GM18505 (cell line): ENCODE measurements around the gene LRP10.

ENCODE experiments used
- ATAC-seq: cut with Tn5 transposase; IDR thresholded peaks from one replicate; pipeline ENCODE4 v1.9.1; 2021; ENCODE audit not compliant: unreplicated experiment
- POLR2A ChIP-seq: IDR thresholded peaks from 4 replicates; pipeline ENCODE4 v1.6.1; 2011; ENCODE audit warnings: borderline replicate concordance; ENCODE audit not compliant: insufficient read depth, insufficient read length; ENCODE audit errors: extremely low read depth

Gene LRP10

DNA sequence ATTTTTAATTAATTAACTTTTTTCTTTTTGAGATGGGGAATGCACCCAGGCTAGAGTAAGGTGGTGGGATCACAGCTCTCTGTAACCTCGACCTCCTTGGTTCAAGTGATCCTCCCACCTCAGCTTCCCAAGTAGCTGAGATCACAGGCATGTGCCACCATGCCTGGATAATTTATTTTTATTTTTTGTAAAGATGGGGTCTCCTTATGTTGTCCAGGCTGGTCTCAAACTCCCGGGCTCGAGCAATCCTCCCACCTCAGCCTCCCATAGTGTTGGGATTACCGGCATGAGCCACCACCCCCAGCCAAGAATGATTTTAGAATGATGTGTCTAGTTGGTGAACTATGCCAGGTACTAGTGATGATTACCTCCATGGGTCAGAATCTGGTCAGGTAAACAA is 6.6 kb upstream of the LRP10 start:
- TF ChIP-seq POLR2A, result no peak
- ATAC-seq, result no peak

DNA sequence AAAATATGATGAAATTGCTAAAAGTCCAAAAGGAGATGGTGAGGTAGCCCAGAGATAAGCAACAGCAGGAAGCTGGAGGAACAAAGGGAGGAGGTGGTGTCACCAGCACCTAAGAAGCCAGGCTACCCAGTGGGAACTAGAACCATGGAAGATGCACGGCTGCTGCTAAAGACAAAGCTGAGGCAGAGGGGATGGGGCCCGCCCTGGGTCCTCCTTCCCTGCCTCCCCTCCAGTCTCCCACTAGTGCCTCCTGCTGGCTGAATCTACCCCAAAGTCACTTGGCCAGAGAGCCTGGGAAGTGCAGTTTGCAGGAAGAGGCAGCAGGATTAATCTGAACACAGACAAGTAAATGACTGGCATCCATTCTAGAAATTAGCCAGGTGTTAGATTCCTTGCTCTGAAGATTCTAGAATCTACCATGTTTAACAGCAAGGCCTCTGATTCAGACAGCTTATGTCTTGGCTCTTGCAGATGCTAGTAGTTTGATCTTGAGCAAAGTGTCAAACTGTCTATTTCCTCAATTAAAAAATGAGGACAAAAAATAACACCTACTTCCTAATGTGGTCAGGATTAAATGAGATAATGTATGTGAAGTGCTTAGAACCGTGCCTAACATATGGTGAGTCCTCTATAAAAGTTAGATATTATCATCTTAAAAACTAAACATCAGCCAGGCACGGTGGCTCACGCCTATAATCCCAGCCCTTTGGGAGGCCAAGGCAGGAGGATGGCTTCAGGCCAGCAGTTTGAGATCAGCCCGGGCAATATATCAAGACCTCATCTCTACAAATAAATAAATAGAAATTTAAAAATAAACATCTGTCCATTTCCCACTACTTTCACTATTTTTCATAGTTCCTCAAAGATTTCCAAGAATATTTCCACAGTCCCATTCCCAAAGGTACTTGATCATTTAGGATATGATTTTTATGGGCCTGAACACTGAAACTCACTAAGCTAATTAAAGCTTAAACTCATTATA is 5.8 kb upstream of the LRP10 start:
- ATAC-seq, result no peak

DNA sequence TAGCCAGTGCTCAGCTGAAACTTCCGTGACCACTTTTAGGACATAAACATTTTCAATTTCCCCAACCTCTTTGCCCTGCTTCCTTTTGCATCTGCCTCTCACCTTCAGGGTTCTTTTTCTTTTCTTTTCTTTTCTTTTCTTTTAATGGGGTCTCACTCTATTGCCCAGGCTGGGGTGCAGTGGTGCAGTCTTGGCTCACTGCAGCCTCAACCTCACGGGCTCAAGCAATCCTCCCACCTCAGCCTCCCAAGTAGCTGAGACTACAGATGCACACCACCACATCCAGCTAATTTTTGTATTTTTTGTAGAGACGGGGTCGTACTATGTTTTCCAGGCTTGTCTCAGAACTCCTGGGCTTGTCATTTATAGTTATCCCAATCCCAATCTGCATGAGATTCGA is 4.7 kb upstream of the LRP10 start:
- TF ChIP-seq POLR2A, result no peak
- ATAC-seq, result no peak

More for the DNA sequence above, 5.8 kb upstream of the LRP10 start:
- TF ChIP-seq POLR2A, result no peak

DNA sequence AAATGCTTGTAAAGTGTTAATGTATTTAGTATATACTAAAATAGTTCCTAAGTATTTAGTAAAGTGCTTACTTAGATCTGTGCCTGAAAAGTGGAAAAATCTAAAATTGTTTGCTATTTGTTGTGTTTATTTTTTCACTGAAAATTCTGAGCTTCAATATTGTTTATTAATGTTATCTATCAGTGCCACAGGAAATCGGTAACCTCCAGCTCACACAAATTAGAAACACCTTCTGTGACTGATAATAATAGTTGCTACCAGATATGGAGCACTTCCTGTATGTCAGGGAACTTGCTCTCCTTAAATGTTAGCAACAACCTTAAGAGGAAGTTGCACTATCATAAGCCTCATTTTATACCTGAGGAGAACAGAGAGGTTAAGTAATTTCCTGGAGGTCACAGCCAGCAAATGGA is 723 bp upstream of the LRP10 start:
- ATAC-seq, result peak; percentile 25
- TF ChIP-seq POLR2A, result no peak

DNA sequence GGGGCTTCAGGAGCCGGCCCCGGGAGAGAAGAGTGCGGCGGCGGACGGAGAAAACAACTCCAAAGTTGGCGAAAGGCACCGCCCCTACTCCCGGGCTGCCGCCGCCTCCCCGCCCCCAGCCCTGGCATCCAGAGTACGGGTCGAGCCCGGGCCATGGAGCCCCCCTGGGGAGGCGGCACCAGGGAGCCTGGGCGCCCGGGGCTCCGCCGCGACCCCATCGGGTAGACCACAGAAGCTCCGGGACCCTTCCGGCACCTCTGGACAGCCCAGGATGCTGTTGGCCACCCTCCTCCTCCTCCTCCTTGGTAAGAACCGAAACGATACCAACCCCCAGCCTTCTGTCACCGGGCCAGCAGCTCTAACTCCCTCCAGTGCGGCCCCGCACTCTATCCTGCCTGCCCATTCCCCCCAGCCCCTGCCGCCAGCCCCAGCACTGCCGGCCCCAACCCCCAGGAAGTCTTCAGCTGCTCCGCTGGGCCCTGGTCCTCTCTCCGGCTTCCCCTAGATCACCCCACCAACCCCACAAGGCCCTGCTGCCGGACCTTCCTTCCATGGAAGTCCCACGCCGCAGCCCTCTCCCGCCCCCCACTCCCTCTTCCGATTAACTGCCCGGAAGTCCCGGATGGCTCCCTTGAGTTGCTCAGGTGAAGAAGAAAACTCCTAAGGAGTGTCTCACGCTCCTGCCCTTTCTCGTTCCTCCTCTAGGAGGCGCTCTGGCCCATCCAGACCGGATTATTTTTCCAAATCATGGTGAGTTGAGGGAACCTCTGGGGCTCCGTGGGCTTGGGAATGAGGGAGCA is 693 bp downstream of the LRP10 start:
- ATAC-seq, result peak; percentile 11
- no peak for TF ChIP-seq POLR2A

DNA sequence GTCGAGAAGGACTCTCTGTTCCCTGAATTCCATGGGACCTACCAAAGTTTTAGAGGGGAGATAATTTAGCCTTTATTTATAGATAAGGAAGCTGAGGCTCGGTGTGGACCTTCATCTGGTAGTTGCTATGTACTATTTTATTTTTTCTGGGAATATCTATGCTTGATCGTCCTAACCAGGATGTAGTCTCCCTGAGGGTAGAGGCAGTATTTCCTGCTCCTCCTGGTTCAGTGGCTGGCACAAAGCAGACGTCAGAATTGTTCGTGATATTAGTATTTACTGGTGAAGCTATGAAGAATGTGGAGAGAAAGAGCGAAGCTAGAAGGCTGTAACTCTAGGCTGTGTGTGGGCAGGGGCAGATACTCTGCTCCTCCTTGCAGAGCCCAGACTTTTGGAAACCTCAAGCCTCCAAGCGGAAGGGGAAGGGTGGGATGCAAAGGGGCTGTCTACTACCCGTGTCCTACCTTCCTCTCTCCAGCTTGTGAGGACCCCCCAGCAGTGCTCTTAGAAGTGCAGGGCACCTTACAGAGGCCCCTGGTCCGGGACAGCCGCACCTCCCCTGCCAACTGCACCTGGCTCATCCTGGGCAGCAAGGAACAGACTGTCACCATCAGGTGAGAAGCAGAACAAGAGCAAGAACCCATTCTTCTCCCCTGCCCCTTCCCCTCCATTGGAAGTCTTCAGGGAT is 1.4 kb downstream of the LRP10 start:
- no peak for TF ChIP-seq POLR2A
- no peak for ATAC-seq

DNA sequence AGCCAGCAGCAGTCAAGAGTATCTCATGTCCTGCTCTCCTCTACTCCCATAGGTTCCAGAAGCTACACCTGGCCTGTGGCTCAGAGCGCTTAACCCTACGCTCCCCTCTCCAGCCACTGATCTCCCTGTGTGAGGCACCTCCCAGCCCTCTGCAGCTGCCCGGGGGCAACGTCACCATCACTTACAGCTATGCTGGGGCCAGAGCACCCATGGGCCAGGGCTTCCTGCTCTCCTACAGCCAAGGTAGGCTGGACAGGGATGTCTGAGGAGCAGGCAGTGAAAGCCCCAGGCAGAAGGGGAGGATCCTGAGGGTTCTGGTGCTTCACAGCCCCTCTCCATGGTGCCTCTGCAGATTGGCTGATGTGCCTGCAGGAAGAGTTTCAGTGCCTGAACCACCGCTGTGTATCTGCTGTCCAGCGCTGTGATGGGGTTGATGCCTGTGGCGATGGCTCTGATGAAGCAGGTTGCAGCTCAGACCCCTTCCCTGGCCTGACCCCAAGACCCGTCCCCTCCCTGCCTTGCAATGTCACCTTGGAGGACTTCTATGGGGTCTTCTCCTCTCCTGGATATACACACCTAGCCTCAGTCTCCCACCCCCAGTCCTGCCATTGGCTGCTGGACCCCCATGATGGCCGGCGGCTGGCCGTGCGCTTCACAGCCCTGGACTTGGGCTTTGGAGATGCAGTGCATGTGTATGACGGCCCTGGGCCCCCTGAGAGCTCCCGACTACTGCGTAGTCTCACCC is 3.6 kb downstream of the LRP10 start:
- no peak for ATAC-seq
- TF ChIP-seq POLR2A, result peak; percentile 7

DNA sequence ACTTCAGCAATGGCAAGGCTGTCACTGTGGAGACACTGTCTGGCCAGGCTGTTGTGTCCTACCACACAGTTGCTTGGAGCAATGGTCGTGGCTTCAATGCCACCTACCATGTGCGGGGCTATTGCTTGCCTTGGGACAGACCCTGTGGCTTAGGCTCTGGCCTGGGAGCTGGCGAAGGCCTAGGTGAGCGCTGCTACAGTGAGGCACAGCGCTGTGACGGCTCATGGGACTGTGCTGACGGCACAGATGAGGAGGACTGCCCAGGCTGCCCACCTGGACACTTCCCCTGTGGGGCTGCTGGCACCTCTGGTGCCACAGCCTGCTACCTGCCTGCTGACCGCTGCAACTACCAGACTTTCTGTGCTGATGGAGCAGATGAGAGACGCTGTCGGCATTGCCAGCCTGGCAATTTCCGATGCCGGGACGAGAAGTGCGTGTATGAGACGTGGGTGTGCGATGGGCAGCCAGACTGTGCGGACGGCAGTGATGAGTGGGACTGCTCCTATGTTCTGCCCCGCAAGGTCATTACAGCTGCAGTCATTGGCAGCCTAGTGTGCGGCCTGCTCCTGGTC is 4.3 kb downstream of the LRP10 start:
- peak; percentile 2 for TF ChIP-seq POLR2A
- ATAC-seq, result no peak

DNA sequence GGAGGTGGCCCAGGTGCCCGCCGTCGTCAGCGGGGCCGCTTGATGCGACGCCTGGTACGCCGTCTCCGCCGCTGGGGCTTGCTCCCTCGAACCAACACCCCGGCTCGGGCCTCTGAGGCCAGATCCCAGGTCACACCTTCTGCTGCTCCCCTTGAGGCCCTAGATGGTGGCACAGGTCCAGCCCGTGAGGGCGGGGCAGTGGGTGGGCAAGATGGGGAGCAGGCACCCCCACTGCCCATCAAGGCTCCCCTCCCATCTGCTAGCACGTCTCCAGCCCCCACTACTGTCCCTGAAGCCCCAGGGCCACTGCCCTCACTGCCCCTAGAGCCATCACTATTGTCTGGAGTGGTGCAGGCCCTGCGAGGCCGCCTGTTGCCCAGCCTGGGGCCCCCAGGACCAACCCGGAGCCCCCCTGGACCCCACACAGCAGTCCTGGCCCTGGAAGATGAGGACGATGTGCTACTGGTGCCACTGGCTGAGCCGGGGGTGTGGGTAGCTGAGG is 5.5 kb downstream of the LRP10 start:
- TF ChIP-seq POLR2A, result no peak
- ATAC-seq, result no peak

DNA sequence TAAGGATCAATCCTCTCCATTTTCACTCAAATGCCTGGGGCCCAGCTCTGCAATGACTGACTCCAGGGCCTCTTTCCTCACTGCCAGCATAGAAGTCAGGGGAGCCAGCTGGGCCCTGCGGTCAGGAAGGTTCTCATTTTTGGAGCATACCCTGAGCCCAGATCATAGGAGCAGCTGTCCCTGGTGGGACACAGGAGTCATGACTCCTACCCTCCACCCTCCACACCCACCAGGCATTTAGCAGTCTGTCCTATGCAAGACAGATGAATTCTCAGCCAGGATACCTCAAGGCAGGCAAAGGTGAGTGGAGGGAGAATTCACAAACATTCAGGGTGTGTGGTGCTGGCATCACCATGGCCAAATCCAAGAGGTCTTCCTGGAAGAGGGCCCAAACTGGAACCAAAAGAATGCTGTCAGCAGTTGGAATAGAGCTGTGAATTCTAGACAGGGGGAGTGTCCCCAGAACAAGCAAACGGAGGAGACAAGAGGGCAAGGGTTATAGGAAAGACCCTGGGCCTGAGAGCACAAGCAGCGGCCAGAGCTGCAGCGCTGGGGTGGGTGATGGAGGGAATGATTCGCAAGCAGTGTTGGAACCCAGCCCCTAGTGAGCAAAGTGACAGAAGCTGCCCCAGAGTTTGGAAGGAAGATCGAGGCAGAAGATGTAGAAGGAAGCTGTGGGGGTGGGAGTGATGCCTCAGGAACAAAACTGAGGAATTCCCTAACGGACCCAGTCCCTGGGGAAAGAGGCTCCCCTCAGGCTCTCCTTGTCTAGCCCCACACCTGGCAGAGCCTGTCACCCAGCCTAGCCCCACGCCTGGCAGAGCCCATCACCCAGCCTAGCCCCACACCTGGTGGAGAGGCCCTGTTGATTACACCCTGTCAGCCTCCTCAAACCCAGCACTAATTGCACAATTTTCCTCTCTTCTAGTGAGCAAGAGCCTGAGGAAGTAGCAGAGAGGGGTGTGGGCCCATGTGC is 7.0 kb downstream of the LRP10 start:
- no peak for ATAC-seq
- TF ChIP-seq POLR2A, result peak; percentile 12

DNA sequence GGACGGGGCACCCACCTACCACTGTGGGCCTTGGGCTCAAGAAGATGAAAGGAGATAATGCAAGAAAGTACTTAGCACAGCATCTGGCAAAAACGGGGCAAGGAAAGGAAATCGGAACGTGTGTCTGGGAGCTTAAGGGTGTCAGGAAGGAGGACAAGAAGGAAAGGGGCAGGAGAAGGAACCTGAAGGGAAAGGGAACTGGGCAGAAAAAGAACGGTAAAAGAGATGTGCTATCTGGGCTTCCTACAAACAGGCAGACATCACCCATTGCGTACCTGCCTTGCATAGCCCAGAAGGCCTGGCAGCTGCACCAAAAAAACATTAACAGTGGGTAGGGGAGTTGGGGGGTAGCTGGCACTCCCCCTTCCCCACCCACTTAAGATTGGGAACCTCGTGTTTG is 10.5 kb downstream of the LRP10 start:
- ATAC-seq, result no peak
- TF ChIP-seq POLR2A, result no peak
